Measurements from ENCODE around the gene ARID1B. TPM values are rescaled to one million over a fixed set of nuclear protein-coding genes. Genes with fewer than 3 reads are reported as not detected.

ARID1B gene
- total and polyA plus RNA-seq, 2 of the 4 experiments (the other 2 are of a cell fraction): 14.5 to 20.1 TPM

DNA sequence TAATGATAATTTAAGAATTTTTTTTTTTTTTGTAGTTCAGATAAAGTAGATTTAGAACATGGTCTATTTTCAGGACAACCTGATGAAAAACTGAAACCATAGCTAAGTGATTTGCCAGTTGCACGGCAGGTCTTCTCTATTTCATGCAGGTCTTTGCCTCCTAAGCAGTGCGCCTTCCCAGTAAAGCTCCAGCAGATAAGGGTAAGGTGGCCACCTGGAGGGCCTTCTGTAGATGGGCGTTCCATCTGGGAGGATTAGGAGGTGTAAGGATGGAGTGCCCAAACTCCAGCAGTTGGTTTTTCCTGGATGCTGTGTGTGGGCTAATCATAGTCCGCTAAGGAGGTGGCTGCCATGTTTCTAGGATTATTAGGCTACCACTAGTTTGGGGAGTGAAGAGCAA is 107.1 kb downstream of the ARID1B start:
- H2BK120ac ChIP-seq (ENCODE audit: low read depth, low read length): no peak overlapping the region
- WGBS, 2 experiments (ENCODE audit: extremely low coverage in 2 of 2, insufficient read length in 1 of 2): 95% methylated on average over 3 of the region's 4 CpGs; no CpG with 5 or more reads in 1 of the 2 experiments
- peak overlapping the region; percentile 36; the same call in 1 of the 2 replicates for H4K5ac ChIP-seq (ENCODE audit: low read depth, low read length)
- H3K4me3 ChIP-seq (ENCODE audit: insufficient read depth, low read depth, low read length): no peak overlapping the region
- dilution Hi-C loops (cut with HindIII; ENCODE audit: low sequenced_read_pairs, unreplicated experiment) (no loop called here), in situ Hi-C loops (cut with MboI; ENCODE audit: low sequenced_read_pairs) (no loop called here), intact Hi-C loops (cut with micrococcal nuclease) (no loop called here)
- no peaks in the 10 kb centered on the region for H3K9me3 ChIP-seq (ENCODE audit: control insufficient read depth, insufficient read depth, low read length)
- H3K79me1 ChIP-seq (ENCODE audit: low read depth in 1 of 2, low read length in 2 of 2): peaks cover 45 to 64% of the 10 kb centered on the region in 2 experiments
- H3K18ac ChIP-seq (ENCODE audit: low read depth, low read length): peak overlapping the region; percentile 14; the same call in 1 of the 2 replicates
- no peak overlapping the region for H2BK15ac ChIP-seq (ENCODE audit: low read depth, low read length)
- peak overlapping the region; percentile 18; the same call in 1 of the 2 replicates for H3K27ac ChIP-seq (ENCODE audit: insufficient read depth, low read length)
- no peak overlapping the region for H2AFZ ChIP-seq (replicated peaks; ENCODE audit: low read length, poor library complexity)
- no peak overlapping the region for H2AK9ac ChIP-seq (replicated peaks; ENCODE audit: low read depth, low read length, poor library complexity)
- H4K20me1 ChIP-seq (ENCODE audit: insufficient read depth, low read length): peaks cover 41% of the 10 kb centered on the region
- TF ChIP-seq SMC3 (IDR thresholded peaks at IDR 0.05; ENCODE audit: low read depth, low read length) (no peak), MXI1 (IDR thresholded peaks at IDR 0.05; ENCODE audit: borderline replicate concordance, low read depth, low read length) (no peak), BHLHE40 (IDR thresholded peaks at IDR 0.05; ENCODE audit: low read depth, low read length) (no peak), NFE2L2 (IDR thresholded peaks at IDR 0.05; ENCODE audit: low read depth, low read length) (no peak), MAZ (IDR thresholded peaks at IDR 0.05; ENCODE audit: borderline replicate concordance, low read depth, low read length) (no peak), POLR2A (IDR thresholded peaks at IDR 0.05; ENCODE audit: low read depth, low read length) (no peak)
- TF ChIP-seq, protein P1, sequence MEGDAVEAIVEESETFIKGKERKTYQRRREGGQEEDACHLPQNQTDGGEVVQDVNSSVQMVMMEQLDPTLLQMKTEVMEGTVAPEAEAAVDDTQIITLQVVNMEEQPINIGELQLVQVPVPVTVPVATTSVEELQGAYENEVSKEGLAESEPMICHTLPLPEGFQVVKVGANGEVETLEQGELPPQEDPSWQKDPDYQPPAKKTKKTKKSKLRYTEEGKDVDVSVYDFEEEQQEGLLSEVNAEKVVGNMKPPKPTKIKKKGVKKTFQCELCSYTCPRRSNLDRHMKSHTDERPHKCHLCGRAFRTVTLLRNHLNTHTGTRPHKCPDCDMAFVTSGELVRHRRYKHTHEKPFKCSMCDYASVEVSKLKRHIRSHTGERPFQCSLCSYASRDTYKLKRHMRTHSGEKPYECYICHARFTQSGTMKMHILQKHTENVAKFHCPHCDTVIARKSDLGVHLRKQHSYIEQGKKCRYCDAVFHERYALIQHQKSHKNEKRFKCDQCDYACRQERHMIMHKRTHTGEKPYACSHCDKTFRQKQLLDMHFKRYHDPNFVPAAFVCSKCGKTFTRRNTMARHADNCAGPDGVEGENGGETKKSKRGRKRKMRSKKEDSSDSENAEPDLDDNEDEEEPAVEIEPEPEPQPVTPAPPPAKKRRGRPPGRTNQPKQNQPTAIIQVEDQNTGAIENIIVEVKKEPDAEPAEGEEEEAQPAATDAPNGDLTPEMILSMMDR (conservative IDR thresholded peaks at IDR 0.05; ENCODE audit: low read depth, low read length): no peak
- no peak for DNase-seq
- H3K14ac ChIP-seq (replicated peaks; ENCODE audit: low read depth, low read length): no peak overlapping the region
- peak overlapping the region; percentile 34; the same call in 1 of the 2 replicates for H3K4me2 ChIP-seq (ENCODE audit: low read depth, low read length)
- no peak for ATAC-seq (ENCODE audit: low read depth)
- H4K8ac ChIP-seq (ENCODE audit: low read depth in 2 of 2, low read length in 2 of 2): no peak overlapping the region
- H2BK20ac ChIP-seq (ENCODE audit: low read depth, low read length): no peak overlapping the region
- no peak overlapping the region for H3K4ac ChIP-seq (ENCODE audit: low read depth, low read length)
- ChIA-PET CTCF (no interaction called here), POLR2A (ENCODE audit: unreplicated experiment) (interaction anchor here (0.6 kb wide), 1 partner anchor 144 kb away, joined by 3 read pairs; no protein-coding TSS in a partner anchor)
- H2AK5ac ChIP-seq (ENCODE audit: low read depth, low read length): no peak overlapping the region
- no peaks in the 10 kb centered on the region for H3K27me3 ChIP-seq (ENCODE audit: control insufficient read depth, insufficient read depth, low read length)
- no peaks in the 10 kb centered on the region for H3K36me3 ChIP-seq (ENCODE audit: control insufficient read depth, insufficient read depth, low read length)
- H2BK5ac ChIP-seq (ENCODE audit: low read depth, low read length, poor library complexity, severe bottlenecking): no peak overlapping the region
- H3K9ac ChIP-seq (ENCODE audit: low read depth, low read length): no peak overlapping the region
- H3K9me1 ChIP-seq (ENCODE audit: insufficient read depth, low read length): peaks cover 5% of the 10 kb centered on the region; the same call in 1 of the 2 replicates
- no peak overlapping the region for H3K56ac ChIP-seq (ENCODE audit: extremely low read depth, insufficient read depth, low read length)
- no peak overlapping the region for H4K91ac ChIP-seq (ENCODE audit: insufficient read depth, low read depth, low read length)
- H3K23ac ChIP-seq (ENCODE audit: low read depth, low read length): no peak overlapping the region
- peaks cover 13% of the 10 kb centered on the region for H3K4me1 ChIP-seq (ENCODE audit: control insufficient read depth, insufficient read depth, low read length)
- no TSS peak for BruUV-seq (replicated peaks)

All from IMR-90 (cell line).